Measurements from ENCODE around the gene ZNF655.
"Not testable (repeated sequence)": the region's sequence is repeated elsewhere in the genome, so short reads cannot be mapped to it uniquely, and the experiment has no call there.

Gene ZNF655, protein sequence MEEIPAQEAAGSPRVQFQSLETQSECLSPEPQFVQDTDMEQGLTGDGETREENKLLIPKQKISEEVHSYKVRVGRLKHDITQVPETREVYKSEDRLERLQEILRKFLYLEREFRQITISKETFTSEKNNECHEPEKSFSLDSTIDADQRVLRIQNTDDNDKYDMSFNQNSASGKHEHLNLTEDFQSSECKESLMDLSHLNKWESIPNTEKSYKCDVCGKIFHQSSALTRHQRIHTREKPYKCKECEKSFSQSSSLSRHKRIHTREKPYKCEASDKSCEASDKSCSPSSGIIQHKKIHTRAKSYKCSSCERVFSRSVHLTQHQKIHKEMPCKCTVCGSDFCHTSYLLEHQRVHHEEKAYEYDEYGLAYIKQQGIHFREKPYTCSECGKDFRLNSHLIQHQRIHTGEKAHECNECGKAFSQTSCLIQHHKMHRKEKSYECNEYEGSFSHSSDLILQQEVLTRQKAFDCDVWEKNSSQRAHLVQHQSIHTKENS

DNA sequence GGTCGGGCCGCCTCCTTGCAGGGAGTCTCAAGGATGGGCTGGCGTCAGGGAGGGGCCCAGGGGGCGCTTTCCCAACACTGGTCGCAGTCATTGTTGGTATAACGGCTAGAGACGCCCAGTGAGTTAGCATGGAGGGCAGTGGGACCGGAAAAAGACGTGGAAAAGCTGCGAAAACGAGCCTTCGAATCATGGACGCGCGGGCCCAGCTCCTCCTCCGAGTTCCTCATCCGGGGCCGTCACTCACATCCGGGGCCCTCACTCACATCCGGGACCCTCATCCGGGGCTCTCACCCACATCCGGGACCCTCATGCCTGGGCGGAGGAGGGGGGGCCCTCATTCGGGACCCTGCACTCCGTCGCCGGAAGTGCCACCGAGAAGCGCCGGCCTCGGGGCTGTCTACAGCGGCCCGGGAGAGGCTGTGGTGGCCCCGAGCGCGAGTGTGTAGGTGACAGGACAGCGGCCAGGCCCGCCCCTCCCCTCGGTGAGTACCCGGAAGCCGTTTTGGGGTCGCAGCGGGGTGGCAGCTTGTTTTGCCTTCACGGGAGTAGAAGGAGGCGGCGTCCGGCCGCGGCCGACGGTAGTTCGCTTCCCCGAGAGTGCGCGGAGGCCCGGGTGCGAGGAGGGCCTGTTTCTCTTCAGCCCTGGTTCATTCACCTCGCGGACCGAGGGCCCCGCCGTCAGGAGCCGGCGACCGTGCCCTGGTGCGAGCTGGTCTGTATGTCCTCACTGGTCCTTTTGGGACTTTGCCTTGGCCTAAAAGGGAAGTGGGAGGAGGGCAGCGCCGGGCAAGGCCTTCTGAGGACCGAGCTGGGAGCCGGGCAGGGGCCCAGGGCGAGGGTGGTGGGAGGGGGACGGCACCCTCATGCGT is at the start of gene ZNF655:
Gene ZNF655, plus strand, starts transcription at position 337 of the 869 bp plus-strand sequence. CDS start 1,918 bp downstream, outside the sequence.
- DNase-seq = peak; percentile 93 to 95

DNA sequence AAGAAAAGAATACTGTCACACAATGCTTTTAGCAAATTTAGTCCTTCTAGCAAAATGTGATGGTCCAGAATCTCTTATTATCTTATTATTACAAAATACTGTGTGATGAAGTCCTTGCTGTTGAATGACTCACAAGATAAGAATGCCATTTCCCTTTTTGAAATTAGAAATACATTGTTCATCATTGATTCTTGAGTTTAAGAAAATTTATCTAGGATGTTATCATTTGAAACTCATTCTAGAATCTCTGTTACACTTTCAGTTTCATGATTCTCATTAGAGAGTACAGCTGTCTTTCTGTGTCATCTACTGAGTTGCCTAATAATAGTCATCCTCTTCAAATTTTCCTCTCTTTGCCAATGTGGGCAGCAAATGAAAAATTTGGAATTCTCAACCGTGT is 44.4 kb upstream of the ZNF655 start:
- DNase-seq = no peak

DNA sequence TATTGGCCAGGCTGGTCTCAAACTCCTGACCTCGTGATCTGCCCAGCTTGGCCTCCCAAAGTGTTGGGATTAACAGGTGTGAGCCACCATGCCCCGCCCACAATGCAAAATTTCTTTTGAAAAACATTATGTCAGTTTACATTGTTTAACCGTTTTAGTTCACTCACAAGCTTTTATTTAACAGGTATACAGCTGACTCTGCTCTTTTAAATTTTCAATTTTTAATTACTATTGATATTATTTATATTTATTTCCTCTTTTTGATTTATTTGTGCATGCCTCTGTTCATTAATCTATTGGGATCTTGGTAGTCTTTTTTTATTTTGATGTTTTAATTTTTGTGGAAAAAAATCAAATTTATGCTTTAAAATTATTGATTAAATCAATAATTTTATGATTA is 37.0 kb upstream of the ZNF655 start:
- DNase-seq = no peak

DNA sequence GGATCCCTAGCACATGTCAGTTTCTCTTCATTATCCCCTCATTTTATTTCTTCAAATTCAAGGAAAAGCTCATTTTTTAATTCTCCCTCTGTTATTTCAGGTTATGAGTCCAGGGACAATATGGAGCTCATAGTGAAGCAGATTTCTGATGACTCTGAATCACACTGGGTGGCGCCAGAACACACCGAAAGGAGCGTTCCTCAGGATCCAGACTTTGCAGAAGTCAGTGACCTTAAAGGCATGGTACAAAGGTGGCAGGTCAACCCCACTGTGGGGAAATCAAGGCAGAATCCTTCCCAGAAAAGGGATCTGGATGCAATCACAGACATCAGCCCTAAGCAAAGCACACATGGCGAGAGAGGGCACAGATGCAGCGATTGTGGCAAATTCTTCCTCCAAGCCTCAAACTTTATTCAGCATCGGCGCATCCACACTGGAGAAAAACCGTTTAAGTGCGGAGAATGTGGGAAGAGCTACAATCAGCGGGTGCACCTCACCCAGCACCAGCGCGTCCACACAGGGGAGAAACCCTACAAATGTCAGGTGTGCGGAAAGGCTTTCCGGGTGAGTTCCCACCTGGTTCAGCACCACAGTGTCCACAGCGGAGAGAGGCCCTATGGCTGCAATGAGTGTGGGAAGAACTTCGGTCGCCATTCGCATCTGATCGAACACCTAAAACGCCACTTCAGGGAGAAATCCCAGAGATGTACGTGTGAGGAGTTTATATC is 32.6 kb upstream of the ZNF655 start:
- peak in 1 of 2 donors; percentile 17 for DNase-seq

DNA sequence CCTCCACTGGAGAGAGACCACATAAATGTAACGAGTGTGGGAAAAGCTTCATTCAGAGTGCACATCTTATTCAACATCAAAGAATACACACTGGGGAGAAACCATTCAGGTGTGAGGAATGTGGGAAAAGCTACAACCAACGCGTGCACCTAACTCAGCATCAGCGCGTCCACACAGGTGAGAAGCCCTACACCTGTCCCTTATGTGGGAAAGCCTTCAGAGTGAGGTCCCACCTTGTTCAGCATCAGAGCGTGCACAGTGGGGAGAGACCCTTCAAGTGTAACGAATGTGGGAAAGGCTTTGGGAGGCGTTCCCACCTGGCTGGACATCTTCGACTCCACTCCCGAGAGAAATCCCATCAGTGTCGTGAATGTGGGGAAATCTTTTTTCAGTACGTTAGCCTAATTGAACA is 27.1 kb upstream of the ZNF655 start:
- no peak for DNase-seq

DNA sequence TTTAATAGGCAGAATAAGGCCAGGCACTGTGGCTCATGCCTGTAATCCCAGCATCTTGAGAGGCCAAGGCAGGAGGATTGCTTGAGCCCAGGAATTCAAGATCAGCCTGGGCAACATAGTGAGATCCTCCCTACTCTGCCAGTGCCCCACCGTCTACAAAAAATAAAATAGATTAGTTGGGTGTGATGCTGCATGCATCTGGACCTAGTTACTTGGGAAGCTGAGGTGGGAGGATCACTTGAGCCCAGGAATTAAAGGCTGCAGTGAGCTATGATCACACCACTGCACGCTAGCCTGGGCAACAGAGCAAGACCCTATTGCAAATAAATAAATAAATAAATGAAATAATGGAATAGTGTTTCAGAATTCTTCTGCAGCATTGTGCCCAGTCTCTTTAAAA is 22.8 kb upstream of the ZNF655 start:
- DNase-seq = no peak

DNA sequence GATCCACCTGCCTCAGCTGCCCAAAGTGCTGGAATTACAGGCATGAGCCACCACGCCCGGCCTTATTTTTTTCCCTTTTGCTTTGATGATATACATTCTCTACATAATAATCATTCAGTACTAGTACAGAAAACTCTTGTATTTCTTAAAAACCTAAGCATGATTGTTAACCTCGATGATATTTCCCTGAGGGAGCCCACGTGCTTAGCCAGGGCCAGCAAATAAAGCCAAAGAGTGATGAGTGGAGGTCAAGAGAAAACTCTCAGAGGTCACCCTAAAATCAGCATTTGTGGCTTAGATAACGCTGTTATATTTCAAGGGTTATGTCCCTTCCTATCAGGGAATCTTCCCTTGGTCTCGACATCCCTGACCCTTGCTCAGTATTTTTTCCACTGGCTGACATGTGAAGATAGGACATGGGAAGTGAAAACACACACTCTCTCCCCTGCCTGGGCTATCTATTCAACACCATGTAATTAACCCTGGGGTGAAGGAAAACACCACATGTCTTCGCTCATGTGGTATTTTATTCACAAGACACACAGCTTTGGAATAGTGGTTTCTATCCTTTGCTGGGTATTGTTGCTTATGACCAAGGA is 19.1 kb upstream of the ZNF655 start:
- DNase-seq = no peak

DNA sequence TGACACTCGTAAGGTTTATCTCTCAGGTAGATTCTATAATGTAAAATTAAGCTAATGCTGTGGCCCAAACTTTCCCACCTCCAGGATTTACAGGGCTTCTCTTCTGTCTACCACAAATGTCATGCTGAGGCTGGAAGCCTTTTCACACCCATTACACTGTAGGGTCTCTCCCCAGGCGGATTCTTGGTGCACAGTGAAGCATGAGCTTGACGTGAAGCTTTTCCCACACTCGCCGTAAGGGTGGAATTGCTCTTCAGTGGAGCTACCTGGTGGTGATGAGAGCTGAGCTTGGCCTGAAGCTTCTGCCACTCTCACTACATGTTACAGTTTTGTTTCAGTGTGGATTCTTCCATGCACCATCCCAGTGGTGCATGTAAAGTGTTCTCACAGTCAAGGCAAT is 17.9 kb upstream of the ZNF655 start:
- DNase-seq = no peak

DNA sequence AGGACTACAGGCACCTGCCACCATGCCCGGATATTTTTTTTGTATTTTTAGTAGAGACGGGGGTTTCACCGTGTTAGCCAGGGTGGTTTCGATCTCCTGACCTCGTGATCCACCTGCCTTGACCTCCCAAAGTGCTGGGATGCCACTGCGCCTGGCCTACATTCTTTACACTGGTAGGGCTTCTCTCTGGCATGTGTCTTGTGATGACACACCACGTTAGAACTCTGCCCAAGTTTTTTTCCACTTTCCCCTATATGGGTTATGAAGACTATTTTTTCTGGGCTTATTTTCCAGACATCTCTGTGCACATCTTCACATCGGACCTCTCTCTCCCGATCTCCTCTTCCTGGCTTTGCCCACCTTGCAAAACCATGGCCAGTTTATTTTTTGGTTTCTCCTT is 17.2 kb upstream of the ZNF655 start:
- no peak for DNase-seq

DNA sequence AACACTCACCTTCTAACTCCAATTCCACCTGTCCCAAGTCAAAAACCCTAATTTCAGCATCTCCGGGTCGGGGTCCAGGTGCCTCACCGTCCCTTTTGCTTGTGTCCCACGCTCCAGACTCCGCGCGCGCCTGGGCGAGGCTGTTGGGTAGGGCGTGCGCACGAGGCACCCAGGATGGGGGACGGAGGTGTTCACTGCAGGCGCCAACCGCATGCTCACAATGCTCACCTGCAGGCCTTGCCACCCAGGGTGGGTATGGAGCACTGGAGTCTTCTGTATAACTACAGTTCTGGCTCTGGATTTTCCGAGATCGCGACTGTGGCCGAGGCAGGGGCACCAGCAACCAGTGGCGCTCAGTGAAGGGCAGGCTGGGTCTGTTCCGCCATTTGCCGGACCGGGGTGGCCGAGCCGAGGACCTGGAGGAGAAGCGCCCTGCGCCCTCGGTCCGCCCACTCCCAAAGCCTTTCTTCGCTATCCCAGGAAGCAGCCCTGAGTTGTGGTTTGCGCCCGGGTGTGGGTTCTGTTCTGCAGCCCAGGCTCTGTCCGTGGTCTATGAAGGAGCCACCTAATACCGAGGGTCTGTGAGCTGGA is 15.3 kb upstream of the ZNF655 start:
- no peak for DNase-seq

DNA sequence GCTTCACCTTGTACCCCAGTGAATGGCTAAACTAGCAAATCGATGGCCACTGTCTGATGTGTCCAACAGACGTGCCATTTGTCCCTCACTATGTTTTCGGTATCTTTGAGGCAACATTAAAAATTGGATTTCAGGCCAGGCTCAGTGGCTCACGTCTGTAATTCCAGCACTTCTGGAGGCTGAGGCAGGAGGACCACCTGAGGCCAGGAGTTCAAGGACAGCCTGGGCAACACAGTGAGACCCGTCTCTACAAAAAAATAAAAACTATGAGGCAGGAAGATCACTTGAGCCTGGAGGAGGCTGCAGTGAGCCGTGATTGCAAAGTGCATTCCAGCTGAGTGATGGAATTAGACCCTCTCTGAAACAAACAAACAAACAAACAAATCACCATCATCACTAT is 14.5 kb upstream of the ZNF655 start:
- DNase-seq = no peak

DNA sequence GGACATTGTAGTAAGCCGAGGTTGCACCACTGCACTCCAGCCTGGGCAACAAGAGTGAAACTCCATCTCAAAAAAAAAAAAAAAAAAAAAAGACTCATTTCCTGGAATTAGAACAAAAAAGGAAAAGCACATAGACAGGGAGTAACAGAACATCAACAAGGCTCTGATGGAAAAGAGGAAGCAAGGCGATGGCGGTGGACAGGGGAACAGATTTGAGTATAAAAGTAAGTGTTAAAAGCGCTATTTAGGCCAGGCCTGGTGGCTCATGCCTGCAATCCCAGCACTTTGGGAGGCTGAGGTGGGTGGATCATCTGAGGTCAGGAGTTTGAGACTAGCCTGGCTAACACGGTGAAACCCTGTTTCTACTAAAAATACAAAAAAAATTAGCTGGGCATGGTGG is 13.1 kb upstream of the ZNF655 start:
- DNase-seq = not testable (repeated sequence)

DNA sequence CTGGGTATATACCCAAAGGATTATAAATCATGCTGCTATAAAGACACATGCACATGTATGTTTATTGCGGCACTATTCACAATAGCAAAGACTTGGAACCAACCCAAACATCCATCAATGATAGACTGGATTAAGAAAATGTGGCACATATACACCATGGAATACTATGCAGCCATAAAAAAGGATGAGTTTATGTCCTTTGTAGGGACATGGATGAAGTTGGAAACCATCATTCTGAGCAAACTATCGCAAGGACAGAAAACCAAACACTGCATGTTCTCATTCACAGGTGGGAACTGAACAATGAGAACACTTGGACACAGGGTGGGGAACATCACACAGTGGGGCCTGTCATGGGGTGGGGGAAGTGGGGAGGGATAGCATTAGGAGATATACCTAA is 8.9 kb upstream of the ZNF655 start:
- DNase-seq = not testable (repeated sequence)

DNA sequence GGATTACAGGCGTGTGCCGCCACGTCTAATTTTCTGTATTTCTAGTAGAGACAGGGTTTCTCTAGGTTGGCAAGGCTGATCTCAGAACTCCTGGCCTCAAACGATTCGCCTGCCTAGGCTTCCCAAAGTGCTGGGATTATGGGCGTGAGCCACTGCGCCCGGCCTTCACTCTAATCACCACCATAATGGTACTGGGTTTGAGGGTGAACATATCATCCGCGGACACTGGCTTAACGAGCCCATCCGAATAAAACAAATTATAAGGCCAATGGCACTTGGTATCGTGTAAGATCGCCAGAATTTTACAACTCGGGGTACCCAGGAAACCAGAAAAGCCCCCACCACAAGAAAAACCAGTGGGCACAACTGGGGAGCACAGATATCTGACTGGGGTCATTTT is 7.1 kb upstream of the ZNF655 start:
- DNase-seq = no peak

DNA sequence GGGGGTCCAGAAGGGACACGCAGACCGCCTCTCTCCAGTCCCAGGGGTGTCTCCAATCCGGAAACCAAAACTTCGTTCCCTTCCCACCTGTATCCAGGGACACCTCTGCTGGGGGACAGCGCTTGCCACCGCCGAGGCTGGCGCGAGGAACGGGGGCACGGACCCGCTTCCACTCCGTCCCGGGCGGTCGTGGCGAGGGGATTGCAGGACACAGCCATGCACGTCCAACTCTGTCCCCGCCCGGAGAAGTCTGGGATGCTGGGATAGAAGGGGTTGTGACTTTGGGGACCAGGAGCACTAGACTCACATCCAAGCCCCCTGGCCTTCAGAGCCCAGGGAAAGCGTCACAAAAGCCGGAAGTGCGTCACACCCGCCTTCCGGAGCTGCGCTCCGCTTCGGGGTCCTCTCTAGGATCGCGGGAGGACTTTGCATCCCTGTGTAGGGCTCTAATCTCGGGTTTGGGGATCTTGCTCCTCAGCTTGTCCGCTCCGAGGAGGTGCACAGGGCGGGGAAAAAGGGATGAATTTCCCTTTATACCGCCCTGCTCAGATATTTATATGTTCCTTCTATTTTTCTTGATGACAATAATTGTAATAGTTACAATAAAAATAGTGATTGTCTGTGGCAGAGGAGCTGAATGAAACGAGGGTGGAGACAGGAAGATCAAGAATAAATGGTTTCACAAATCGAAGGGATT is 6.5 kb upstream of the ZNF655 start, which contains the start of gene FAM200A:
Gene FAM200A, minus strand, starts transcription at position 348 of the 697 bp plus-strand sequence. CDS start 3,707 bp downstream, outside the sequence.
- DNase-seq = peak; percentile 88 to 90

DNA sequence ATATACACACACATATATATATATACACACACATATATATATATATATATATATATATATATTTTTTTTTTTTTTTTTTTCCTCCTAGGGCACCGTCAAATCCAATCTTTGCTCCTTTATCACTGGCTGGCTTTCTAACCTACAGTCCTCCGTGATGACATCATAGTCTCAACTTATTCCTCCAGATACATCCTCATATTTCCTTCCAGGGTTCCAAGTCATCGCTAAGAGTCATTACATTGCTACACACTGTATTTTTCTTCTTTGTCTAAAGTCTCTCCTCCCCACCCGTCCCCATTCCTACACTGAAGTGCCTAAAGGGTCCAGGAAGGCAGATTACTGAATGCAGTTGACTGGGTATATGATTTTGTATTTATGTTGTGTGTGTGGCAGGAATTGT is 5.4 kb upstream of the ZNF655 start:
- no peak for DNase-seq

DNA sequence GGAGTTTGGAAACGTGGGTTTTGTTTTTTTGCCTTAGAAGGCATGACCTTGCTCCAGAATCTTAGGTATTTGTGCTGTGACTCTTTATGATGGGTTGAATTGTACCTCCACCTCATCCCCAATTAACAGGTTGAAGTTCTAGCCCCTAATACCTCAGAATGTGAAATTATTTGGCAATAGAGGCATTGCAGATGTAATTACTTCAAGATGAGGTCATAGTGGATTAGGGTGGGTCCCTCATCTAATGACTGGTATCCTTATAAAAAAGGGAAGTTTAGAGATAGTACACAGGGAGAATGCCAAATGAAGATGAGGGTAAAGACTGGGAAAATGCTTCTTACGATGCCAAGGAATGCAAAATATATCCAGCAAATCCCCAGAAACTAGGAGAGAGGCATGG is 3.5 kb upstream of the ZNF655 start:
- DNase-seq = no peak

DNA sequence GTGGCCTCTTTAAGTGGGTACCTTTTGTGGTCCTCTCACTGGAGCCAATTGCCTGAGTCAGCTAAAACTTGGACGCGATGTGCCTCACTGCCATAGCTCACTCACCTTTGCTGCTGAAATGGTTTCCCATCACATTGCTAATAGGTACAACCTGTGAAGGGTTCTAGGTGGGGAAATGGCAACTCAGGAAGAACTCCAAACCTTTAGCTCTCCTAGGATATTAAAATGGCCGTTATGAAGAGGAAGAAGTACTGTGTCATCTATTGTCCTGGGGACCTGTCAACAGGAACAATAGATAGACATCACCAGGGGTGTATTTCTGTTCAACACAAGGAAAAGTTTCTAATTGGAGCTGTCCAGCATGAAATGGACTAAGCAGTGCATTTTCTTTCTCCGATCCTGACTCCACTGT is 1.2 kb upstream of the ZNF655 start:
- DNase-seq = no peak

DNA sequence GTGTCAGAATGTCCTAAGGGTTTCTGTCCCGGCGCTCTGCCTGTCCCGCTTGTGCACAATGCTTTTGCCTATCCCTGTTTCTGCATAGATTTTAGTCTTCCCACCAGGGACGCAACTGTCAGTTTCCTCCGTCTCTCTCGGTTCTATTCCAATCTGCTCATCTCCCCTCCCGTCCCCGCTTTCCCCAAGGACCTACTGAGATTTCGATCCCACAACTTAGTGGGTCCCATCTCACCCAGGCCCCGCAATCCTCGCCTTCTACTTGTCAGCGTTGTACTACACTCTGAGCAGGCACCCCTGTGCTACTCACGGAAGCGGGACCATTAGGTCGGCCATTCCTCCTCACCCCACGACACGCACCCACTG is 519 bp upstream of the ZNF655 start:
- DNase-seq = no peak

DNA sequence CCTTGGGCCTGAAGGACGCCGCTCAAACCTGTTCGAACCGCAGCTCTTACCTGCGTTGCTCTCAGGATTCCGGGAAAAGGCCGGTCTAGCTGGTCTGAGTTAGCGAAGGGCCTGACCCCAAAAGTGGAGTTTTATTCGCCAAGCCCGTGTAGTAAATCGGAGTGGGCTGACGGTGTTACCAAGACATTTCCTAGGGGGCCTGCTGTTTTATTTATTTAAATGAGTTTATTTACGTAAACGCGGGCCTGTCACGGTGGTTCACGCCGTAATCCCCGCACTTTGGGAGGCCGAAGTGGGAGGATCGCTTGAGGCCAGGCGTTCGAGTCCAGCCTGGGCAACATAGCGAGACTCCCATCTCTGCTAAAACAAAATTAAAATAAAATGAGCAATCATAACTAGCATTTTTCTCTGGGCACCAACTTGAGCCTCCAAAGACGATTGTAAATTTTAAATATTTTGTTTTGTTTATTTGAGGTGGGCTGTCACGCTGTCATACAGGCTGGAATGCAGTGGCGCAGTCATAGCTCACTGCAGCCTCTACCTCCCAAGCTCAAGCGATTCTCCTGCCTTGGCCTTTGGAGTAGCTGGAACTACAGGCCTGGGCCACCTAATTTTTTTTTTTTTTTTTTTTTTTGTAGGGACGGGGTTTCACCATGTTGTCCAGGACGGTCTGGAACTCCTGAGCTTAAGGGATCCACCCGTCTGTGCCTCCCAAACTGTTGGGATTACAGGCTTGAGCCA is 903 bp downstream of the ZNF655 start:
- no peak for DNase-seq
